MM.1S (cell line): ENCODE data around the gene DENND5B.
"Not testable (repeated sequence)": the region's sequence is repeated elsewhere in the genome, so short reads cannot be mapped to it uniquely, and the experiment has no call there.

ENCODE experiments used
- CTCF ChIP-seq: fragments of 300-600 bp; sonication (generic); IDR thresholded peaks from 2 replicates; pipeline ENCODE4 v1.5.1; 2016; ENCODE audit warnings: antibody characterized with exemption, low read length, mixed read lengths
- EZH2 ChIP-seq: fragments of 300-600 bp; sonication (generic); optimal IDR thresholded peaks from 2 replicates; pipeline ENCODE3; 2017; ENCODE audit warnings: low read depth, mild to moderate bottlenecking, antibody characterized with exemption, low read length, mixed read lengths
- EZH2phosphoT487 ChIP-seq: fragments of 300-600 bp; sonication (generic); IDR thresholded peaks from 2 replicates; pipeline ENCODE4 v1.6.1; 2018; ENCODE audit warnings: antibody characterized with exemption, low read length

DNA sequence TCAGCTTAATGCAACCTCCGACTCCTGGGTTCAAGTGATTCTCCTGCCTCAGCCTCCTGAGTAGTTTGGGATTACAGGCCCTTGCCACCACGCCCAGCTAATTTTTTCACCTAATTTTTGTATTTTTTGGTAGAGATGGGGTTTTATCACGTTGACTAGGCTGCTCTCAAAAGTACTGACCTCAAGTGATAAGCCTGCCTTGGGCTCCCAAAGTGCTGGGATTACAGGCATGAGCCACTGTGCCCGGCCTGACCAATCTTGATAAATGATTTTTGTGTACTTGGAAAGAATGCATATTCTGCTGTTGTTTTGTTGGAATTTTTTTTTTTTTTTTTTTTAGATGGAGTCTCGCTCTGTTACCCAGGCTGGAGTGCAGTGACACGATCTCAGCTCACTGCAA, 215.5 kb downstream of the DENND5B start:
- not testable (repeated sequence) for TF ChIP-seq CTCF, EZH2, EZH2phosphoT487
